HG03095 (cell line): ENCODE data around the gene MAML2.
A peak's percentile ranks its signal among the peaks of the same experiment; 100 is the strongest.
"Not testable (repeated sequence)": the region's sequence is repeated elsewhere in the genome, so short reads cannot be mapped to it uniquely, and the experiment has no call there.

Experiments
- ATAC-seq: cut with Tn5 transposase; IDR thresholded peaks from one replicate; pipeline ENCODE4 v1.9.1; 2021; ENCODE audit warnings: moderate library complexity; ENCODE audit not compliant: unreplicated experiment

The MAML2 gene

DNA sequence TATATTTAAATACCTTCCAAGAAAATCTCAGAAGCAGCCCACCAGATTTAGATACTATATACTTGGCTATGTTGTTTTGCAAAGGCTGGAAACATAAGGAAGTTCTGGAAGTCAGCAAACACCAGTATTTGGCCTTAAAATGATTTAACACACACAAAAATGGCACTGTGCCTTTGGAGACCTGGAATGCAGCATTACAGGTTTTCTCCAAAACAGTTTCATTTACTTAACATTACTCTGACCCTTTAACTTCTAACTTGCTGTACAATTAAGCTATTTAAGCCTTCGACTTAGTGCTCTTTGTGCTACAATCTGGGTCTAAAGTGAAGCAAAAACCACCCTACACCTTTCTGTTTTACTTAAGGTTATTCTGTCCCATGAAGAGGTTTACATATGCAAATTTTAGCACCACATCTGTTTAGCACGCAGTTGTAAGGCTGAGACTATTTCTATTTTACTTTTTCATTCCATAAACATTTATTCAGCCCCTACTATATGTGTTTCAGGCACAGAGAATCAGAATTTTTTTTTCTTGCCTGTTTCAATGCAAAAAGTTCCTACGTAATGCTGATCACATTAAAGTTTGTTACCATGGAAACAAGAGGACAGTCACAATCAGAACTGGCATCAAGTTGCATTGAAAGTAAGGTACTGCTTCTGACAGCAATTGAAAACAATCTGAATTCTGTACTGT is 70.3 kb downstream of the MAML2 start:
- no peak for ATAC-seq

DNA sequence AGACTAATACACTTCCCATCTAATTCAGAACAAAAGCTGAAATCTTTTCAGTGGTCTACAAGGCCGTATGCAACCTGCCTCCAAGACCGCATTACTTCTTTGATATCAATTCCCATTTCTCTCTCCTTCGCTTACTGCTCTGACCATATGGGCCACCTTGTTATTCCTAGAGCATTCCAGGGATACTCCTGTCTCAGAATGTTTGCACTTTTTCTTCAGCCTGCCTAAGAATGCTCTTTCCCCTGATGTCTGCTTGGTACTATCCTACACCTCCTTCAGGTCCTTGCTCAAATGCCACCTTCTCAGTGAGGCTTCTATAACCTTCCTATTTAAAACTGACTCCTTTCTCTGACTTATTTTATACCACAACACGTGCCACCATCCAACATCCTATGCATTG is 71.2 kb downstream of the MAML2 start:
- no peak for ATAC-seq

- ATAC-seq = not testable (repeated sequence)
Observed at GRCh38 chr11:96271352-96271751, 71.6 kb downstream of the MAML2 start.

- not testable (repeated sequence) for ATAC-seq
Observed at GRCh38 chr11:96268527-96268926, 74.5 kb downstream of the MAML2 start.

- ATAC-seq = peak; percentile 94
Observed at GRCh38 chr11:96267496-96268032, 75.4 kb downstream of the MAML2 start.

DNA sequence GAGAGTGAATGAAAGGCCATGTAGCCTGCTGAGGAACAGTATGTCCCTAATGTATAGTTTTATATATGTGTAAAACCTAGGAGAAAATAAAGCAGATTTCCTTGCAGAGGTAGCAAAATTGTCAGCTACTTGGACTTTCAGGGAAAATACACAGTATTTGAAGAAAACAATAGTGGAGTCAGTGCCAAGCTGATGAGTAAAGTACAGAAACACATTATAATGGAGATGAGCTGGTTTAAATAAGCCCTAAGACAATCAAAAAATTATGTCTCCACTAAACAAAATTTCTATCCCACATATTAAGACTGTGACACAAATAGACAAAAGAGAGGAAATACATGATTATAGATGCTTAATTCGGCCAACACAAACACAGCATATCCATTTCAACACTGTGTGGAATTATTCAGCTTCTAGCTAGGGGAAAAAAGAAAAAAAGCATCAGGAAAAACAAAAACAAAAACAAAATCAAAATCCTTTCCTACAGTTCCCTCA is 75.9 kb downstream of the MAML2 start:
- ATAC-seq = no peak

DNA sequence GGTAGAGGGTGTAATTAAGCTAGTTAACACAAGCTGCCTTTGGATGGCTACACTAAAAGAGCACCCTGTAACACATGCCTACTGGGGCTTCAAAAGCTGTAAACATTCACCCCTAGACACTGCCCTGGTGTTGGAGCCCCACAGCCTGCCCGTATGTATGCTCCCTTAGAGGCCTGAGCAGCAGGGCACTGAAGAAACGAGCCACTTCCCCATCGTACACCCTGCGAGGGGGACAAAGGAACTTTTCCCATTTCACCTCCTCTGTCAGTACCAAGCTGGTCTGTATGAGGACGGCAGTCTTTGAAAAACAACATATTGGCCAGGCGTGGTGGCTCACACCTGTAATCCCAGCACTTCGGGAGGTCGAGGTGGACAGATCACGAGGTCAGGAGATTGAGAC is 77.0 kb downstream of the MAML2 start:
- ATAC-seq = no peak

- no peak for ATAC-seq
Observed at GRCh38 chr11:96265220-96265737, 77.7 kb downstream of the MAML2 start.

GRCh38 chr11:96264364-96264763 is 78.6 kb downstream of the MAML2 start:
- ATAC-seq = no peak

DNA sequence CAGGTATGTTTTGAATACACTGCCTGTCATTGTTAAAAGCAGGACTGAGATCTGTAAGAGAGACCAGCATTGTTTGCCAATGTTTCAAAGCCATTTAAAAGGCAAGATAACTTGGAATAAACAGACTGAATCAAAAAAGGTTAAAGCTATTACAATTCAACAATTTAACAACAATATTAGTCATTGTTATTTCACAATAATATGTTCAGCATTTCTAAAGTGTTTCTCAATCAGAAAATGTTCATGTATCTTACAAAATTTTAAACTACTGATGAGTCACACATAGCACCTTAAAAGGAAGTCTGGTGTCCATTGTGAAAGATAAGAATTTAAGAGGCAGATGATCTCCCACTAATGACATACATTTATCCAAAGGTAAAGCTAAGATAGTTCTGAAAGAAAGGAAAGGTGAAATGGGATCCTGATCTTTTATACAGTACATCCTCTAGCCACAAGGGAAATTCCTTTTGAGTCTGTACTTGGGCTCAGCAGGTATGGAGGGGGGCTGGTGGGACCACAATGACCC is 79.7 kb downstream of the MAML2 start:
- no peak for ATAC-seq

- no peak for ATAC-seq
Observed at GRCh38 chr11:96260532-96260931, 82.5 kb downstream of the MAML2 start.

DNA sequence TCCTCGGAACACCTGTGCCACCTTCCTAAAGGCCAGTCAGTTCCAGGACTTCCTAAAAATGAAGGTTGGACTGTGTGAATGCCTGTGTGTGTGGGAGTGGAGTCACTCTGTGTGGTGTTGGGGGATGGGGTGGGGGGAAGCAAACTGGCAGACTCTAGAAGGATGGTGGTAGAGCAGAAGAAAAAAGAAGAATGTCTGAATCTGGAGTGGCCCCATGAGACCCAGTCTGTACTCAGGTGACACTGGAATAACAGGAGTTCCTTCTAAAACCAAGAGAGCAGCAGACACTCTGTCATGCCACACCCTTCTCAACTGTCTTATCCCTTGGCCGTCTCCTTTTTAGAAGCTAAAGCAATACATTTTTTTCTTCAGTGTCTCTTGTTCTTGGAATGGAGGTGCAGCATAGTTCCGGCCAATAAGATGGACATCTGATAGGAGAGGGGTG is 82.9 kb downstream of the MAML2 start:
- no peak for ATAC-seq

GRCh38 chr11:96259134-96259830 is 83.7 kb downstream of the MAML2 start:
- ATAC-seq = no peak

- peak; percentile 43 for ATAC-seq
Observed at GRCh38 chr11:96257972-96258934, 84.7 kb downstream of the MAML2 start.

GRCh38 chr11:96257036-96257435 is 86.0 kb downstream of the MAML2 start:
- no peak for ATAC-seq

DNA sequence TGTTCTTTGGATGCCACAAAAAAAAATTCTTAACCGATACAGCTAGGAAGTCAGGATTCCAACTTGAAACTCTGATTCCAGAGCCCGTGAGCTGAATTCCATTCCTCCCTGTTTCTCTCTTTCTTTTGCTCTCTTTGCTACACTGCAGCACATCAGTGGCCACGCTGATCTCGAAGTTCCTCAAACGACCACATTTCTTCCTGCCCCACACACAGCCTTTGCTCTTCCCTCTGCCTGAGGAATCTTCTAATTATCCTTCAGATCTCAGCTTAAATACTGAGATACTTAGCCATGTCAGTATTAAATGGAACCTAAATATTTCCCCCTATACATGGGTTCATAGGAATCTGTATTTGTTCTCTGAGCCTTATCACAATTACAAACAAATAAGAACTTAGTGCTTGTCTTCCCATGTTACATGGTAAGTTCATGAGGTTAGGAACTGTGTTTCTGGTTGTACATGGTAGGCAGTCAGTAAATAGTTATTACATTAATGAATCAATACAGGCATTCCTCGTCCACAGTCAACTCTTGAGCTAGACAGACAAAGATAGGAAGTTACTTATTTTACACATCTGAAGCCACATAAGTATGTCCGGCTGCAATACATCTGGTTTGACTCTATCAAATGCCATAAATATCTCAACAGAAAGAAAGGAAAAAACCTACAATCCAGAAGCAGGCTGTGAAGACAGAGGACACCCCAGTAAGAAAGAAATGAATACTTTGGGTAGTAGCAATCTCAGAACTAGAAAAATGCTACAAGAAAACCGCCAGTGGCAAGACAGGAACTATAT is 86.6 kb downstream of the MAML2 start:
- ATAC-seq = no peak

DNA sequence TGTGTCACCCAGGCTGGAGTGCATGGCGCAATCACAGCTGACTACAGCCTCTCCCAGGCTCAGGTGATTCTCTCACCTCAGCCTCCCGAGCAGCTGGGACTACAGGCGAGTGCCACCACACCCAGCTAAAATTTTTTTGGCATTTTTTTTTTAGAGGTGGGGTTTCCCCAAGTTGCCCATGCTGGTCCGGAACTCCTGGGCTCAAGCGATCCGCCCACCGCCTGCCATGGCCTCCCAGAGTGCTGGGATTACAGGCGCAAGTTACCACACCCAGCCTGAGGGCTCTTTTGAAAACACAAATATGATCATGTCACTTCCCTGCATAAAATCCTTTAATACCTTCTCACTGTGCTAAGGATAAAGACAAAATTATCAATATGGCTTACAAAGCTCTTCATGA is 88.1 kb downstream of the MAML2 start:
- ATAC-seq = no peak

GRCh38 chr11:96254087-96254486 is 88.9 kb downstream of the MAML2 start:
- ATAC-seq = peak; percentile 67

DNA sequence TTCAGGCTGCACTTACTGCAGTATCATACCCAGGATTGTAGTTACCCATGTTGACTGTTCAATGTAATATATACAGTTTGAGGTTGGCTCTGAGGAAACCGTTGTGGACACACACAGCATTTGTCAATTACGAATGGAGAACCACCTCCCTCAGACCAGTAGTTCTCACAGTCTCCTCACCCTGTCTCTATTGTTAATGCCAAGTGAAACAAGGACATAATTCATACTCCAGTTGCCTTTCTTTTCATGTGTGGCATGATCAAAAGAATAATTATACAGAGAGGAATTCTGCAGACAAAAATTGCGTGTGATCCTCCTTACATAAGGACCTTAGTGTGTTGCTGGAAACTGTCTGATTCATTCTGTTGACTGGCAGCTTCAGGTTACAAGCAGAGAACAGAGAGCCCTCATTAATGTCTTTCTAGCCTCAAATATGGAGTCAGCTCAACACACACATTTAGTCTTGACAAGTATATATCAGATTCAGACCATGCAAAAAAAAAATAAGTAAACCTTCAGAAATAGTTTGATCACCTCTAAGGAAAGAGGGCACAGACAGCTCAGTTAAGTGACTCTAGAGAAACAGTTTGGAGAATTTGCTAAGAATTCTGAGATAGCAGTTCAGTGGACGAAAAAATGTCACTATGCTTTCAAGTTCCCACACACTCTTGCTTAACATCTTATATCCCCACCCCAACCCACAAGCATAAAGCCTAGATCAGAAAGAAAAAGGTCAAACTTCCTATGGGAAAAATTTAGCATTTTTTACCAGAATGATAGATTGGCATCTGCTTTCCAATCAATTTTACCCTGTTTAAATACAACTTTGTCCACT is 96.1 kb downstream of the MAML2 start:
- ATAC-seq = no peak
